ENCODE results near the gene ALAS1. TPM values are rescaled to one million over a fixed set of nuclear protein-coding genes. Genes with fewer than 3 reads are reported as not detected.

Gene ALAS1
- polyA plus RNA-seq, 1 donor (not counting 4 experiments of a cell fraction or from before 2014, with no cell fraction given): 74.1 TPM

- Histone ChIP-seq H3K9ac (ENCODE audit: control insufficient read depth, extremely low read depth, insufficient read depth, low read length) (no peak overlapping the region), H3K79me2 (ENCODE audit: control insufficient read depth, insufficient read depth, low read length) (no peaks in the 10 kb centered on the region), H3K9me1 (ENCODE audit: control insufficient read depth, extremely low read depth, insufficient read depth, low read length) (no peaks in the 10 kb centered on the region), H2AFZ (ENCODE audit: control insufficient read depth, low read length) (no peak overlapping the region), H3K27me3 (ENCODE audit: control insufficient read depth, extremely low read depth, insufficient read depth, low read length) (no peaks in the 10 kb centered on the region), H3K4me3 (ENCODE audit: control insufficient read depth in 2 of 3, extremely low read depth in 1 of 3, insufficient read depth in 2 of 3, low read depth in 1 of 3, low read length in 3 of 3) (no peak overlapping the region), H3K4me2 (ENCODE audit: control insufficient read depth, extremely low read depth, insufficient read depth, low read depth, low read length) (no peak overlapping the region), H4K20me1 (ENCODE audit: control insufficient read depth, extremely low read depth, insufficient read depth, low read length) (no peaks in the 10 kb centered on the region), H3K27ac (ENCODE audit: control insufficient read depth, insufficient read depth, low read length) (no peak overlapping the region), H3K4me1 (ENCODE audit: control insufficient read depth, extremely low read depth, insufficient read depth, low read length) (peaks cover 12% of the 10 kb centered on the region), H3K9me3 (ENCODE audit: control insufficient read depth, low read depth, low read length) (no peaks in the 10 kb centered on the region), H3K36me3 (ENCODE audit: control insufficient read depth in 2 of 2, extremely low read depth in 1 of 2, insufficient read depth in 2 of 2, low read length in 2 of 2) (no peaks in the 10 kb centered on the region)
- DNase-seq (ENCODE audit: low read depth, low spot score): no peak
- no peak for TF ChIP-seq CTCF (optimal IDR thresholded peaks at IDR 0.05 in 1 of 3, IDR thresholded peaks at IDR 0.05 in 1 of 3, conservative IDR thresholded peaks at IDR 0.05 in 1 of 3; ENCODE audit: extremely low read depth in 1 of 3, insufficient read depth in 2 of 3, low read length in 3 of 3)
- dilution Hi-C loops (cut with MboI; ENCODE audit: extremely low pct_ligation_motif_present, low sequenced_read_pairs): no loop called here
- no peak for FAIRE-seq
These were observed 21.7 kb upstream of the ALAS1 start for GRCh38 chr3:52176180-52176752.

DNA sequence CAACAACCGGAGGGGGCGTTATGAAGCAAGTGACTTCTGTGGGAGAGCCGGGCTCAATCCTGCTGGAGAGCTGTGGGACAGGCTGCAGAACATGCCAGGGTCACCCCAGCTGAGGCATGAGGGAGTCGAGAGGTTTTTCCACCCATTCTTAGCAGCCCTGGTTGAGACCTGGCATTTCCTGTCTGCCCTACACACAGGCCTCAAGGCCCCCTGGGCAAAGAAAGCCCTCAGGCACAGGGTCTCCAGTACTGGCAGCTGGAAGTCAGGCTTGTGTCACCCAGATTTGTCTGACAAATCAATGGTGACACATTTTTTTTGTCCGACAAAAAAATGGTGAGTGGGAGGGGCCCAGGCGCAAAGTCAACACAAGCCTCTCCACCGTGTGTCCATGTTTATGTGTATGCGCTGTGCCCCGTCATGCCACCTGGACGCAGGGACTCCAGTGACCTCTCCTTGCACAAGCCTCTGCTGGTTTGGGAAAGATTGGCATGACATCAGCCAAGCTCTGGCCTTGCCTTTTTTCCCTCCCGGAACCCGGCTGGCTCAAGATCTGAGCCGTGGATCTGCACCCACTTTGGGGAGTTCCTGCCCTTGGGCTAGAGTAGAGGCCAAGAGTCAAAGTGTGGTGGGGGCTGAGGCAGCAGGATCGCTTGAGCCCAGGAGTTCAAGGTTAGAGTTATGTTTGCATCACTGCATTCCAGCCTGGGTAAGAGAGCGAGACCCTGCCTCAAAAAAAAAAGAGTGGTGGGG lies 20.8 kb upstream of the ALAS1 start:
- H3K4me3 ChIP-seq (ENCODE audit: control insufficient read depth in 2 of 3, extremely low read depth in 1 of 3, insufficient read depth in 2 of 3, low read depth in 1 of 3, low read length in 3 of 3): no peak overlapping the region
- no peak overlapping the region for H3K9ac ChIP-seq (ENCODE audit: control insufficient read depth, extremely low read depth, insufficient read depth, low read length)
- dilution Hi-C loops (cut with MboI; ENCODE audit: extremely low pct_ligation_motif_present, low sequenced_read_pairs): no loop called here
- H3K79me2 ChIP-seq (ENCODE audit: control insufficient read depth, insufficient read depth, low read length): no peaks in the 10 kb centered on the region
- H3K9me1 ChIP-seq (ENCODE audit: control insufficient read depth, extremely low read depth, insufficient read depth, low read length): no peaks in the 10 kb centered on the region
- DNase-seq (ENCODE audit: low read depth, low spot score): no peak
- H4K20me1 ChIP-seq (ENCODE audit: control insufficient read depth, extremely low read depth, insufficient read depth, low read length): no peaks in the 10 kb centered on the region
- no peak overlapping the region for H2AFZ ChIP-seq (ENCODE audit: control insufficient read depth, low read length)
- H3K4me2 ChIP-seq (ENCODE audit: control insufficient read depth, extremely low read depth, insufficient read depth, low read depth, low read length): no peak overlapping the region
- TF ChIP-seq EZH2 (IDR thresholded peaks at IDR 0.05; ENCODE audit: low read length) (no peak), CTCF (optimal IDR thresholded peaks at IDR 0.05 in 1 of 3, IDR thresholded peaks at IDR 0.05 in 1 of 3, conservative IDR thresholded peaks at IDR 0.05 in 1 of 3; ENCODE audit: extremely low read depth in 1 of 3, insufficient read depth in 2 of 3, low read length in 3 of 3) (no peak)
- H3K27ac ChIP-seq (ENCODE audit: control insufficient read depth, insufficient read depth, low read length): no peak overlapping the region
- no peaks in the 10 kb centered on the region for H3K36me3 ChIP-seq (ENCODE audit: control insufficient read depth in 2 of 2, extremely low read depth in 1 of 2, insufficient read depth in 2 of 2, low read length in 2 of 2)
- no peak for FAIRE-seq
- H3K4me1 ChIP-seq (ENCODE audit: control insufficient read depth, extremely low read depth, insufficient read depth, low read length): peaks cover 11% of the 10 kb centered on the region
- no peaks in the 10 kb centered on the region for H3K27me3 ChIP-seq (ENCODE audit: control insufficient read depth, extremely low read depth, insufficient read depth, low read length)
- no peaks in the 10 kb centered on the region for H3K9me3 ChIP-seq (ENCODE audit: control insufficient read depth, low read depth, low read length)
